MCF 10A (cell line): ENCODE results near the gene ACACA. TPM values are rescaled to one million over a fixed set of nuclear protein-coding genes. Genes with fewer than 3 reads are reported as not detected.

Source experiments
- BruUV-seq: library from RNA; stranded (reverse); fragments of 400-500 nt; replicated peaks from 2 replicates; lab custom pipeline; 2021; lab: Mats Ljungman, UMichigan
- CTCF ChIA-PET: fragments of 300-600 bp; sonication (Branson Sonifier 250); formaldehyde crosslinking; extraction: SDS; loops from one replicate; lab custom pipeline; 2021; ENCODE audit warnings: antibody characterized with exemption, inconsistent platforms; lab: Yijun Ruan, JAX
- POLR2A ChIA-PET: fragments of 300-600, 350-650 bp; sonication (Branson Sonifier 250); formaldehyde crosslinking; extraction: SDS; loops from one replicate; lab custom pipeline; 2020; ENCODE audit warnings: antibody characterized with exemption, inconsistent platforms; lab: Yijun Ruan, JAX
- DNase-seq: peaks from one replicate; pipeline ENCODE4 v3.0.0-alpha.2; 2018; ENCODE audit not compliant: unreplicated experiment
- H3K27ac Mint-ChIP-seq: one replicate; pipeline ENCODE4 v1.8.0; 2022; ENCODE audit warnings: mild to moderate bottlenecking, low read depth, mixed read lengths; ENCODE audit not compliant: unreplicated experiment
- H3K27me3 Mint-ChIP-seq: one replicate; pipeline ENCODE4 v1.8.0; 2022; ENCODE audit warnings: mixed read lengths; ENCODE audit not compliant: insufficient read depth, unreplicated experiment
- H3K36me3 Mint-ChIP-seq: one replicate; pipeline ENCODE4 v1.8.0; 2022; ENCODE audit warnings: mild to moderate bottlenecking, moderate library complexity, mixed read lengths; ENCODE audit not compliant: insufficient read depth, unreplicated experiment
- H3K4me1 Mint-ChIP-seq: one replicate; pipeline ENCODE4 v1.8.0; 2022; ENCODE audit warnings: mixed read lengths; ENCODE audit not compliant: insufficient read depth, unreplicated experiment
- H3K4me3 Mint-ChIP-seq: one replicate; pipeline ENCODE4 v1.8.0; 2022; ENCODE audit warnings: mild to moderate bottlenecking, moderate library complexity, mixed read lengths; ENCODE audit not compliant: unreplicated experiment
- H3K9me3 Mint-ChIP-seq: one replicate; pipeline ENCODE4 v1.8.0; 2022; ENCODE audit warnings: mixed read lengths; ENCODE audit not compliant: unreplicated experiment
- intact Hi-C: fragments of 100-400 bp; cut with micrococcal nuclease; formaldehyde crosslinking; loops from 2 replicates; pipeline ENCODE4 v1.14.1; 2022
- total RNA-seq: library from RNA; stranded (reverse); gene quantifications from 2 replicates; pipeline ENCODE4 v1.2.3, GENCODE V29; 2022
- TF ChIP-seq, protein P1 (sequence below): fragments of 200-600 bp; IDR thresholded peaks from one replicate; pipeline ENCODE4 v1.8.0; 2022; ENCODE audit warnings: antibody characterized with exemption, mild to moderate bottlenecking; ENCODE audit not compliant: unreplicated experiment

Gene ACACA
- total RNA-seq, 1 experiment from 2014 or later, result 100 TPM

- ChIA-PET POLR2A (interaction anchor here (1.1 kb wide), 1 partner anchor 42 kb away, joined by 4 read pairs; no protein-coding TSS in a partner anchor), CTCF (interaction anchor here (0.6 to 1.1 kb wide), 4 partner anchors 12 to 673 kb away, joined by 3 to 4 read pairs (median 3); no protein-coding TSS in a partner anchor)
- no peaks in the 10 kb centered on the region for H3K9me3 Mint-ChIP-seq
- DNase-seq, result no peak
- H3K27me3 Mint-ChIP-seq, result no peaks in the 10 kb centered on the region
- H3K27ac Mint-ChIP-seq, result peak overlapping the region; percentile 11
- intact Hi-C loops, result no loop called here
- H3K4me1 Mint-ChIP-seq, result peaks cover 6% of the 10 kb centered on the region
- peaks cover 69% of the 10 kb centered on the region for H3K36me3 Mint-ChIP-seq
- TF ChIP-seq, protein P1, sequence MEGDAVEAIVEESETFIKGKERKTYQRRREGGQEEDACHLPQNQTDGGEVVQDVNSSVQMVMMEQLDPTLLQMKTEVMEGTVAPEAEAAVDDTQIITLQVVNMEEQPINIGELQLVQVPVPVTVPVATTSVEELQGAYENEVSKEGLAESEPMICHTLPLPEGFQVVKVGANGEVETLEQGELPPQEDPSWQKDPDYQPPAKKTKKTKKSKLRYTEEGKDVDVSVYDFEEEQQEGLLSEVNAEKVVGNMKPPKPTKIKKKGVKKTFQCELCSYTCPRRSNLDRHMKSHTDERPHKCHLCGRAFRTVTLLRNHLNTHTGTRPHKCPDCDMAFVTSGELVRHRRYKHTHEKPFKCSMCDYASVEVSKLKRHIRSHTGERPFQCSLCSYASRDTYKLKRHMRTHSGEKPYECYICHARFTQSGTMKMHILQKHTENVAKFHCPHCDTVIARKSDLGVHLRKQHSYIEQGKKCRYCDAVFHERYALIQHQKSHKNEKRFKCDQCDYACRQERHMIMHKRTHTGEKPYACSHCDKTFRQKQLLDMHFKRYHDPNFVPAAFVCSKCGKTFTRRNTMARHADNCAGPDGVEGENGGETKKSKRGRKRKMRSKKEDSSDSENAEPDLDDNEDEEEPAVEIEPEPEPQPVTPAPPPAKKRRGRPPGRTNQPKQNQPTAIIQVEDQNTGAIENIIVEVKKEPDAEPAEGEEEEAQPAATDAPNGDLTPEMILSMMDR, result no peak
- H3K4me3 Mint-ChIP-seq, result no peak overlapping the region
- BruUV-seq, result no TSS peak
Measured at GRCh38 chr17:37318931-37319594, 87.6 kb downstream of the ACACA start.

DNA sequence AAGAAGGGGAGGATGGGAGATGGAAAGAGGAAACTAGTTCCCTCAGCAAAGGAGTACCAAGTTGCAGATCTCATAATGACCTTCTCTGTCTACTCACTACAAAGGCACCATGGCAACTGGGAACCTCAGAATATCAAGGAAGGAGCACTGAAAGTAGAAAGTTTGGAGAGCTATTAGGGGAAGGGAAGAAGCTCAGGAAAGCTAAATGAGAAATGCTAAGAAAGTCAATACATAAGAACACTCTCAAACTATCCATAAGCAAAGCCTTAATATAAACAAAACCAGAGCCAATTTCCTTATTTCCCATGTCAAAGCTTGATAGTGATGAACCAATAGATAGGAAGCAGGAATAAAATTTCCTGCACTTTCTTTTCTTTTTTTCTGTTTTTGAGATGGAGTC lies 88.8 kb downstream of the ACACA start:
- H3K4me1 Mint-ChIP-seq, result peaks cover 6% of the 10 kb centered on the region
- intact Hi-C loops, result no loop called here
- H3K9me3 Mint-ChIP-seq, result no peaks in the 10 kb centered on the region
- DNase-seq, result no peak
- H3K36me3 Mint-ChIP-seq, result peaks cover 67% of the 10 kb centered on the region
- TF ChIP-seq, protein P1, result no peak
- H3K27ac Mint-ChIP-seq, result no peak overlapping the region
- POLR2A ChIA-PET, result interaction anchor here (0.7 to 1.1 kb wide), 3 partner anchors 18 to 51 kb away, joined by 3 to 4 read pairs (median 3); no protein-coding TSS in a partner anchor
- CTCF ChIA-PET, result interaction anchor here (0.8 kb wide), 1 partner anchor 55 kb away, joined by 4 read pairs; no protein-coding TSS in a partner anchor
- H3K4me3 Mint-ChIP-seq, result no peak overlapping the region
- no TSS peak for BruUV-seq
- H3K27me3 Mint-ChIP-seq, result no peaks in the 10 kb centered on the region

DNA sequence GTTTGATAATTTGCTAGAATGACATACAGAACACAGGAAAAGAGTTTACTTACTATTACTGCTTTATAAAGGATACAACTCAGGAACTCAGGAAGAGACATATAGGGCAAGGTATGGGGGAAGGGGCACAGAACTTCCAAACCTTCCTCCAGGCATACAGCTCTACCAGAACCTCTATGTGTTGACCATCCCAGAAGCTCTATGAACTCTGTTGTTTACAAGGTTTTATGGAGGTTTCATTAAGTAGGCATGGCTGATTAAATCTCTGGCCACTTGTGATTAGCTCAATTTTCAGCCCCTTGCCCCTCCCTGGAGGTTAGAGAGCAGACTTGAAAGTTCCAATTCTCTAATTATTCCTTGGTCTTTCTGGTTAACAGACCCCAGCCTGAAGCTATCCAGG lies 91.0 kb downstream of the ACACA start:
- Mint-ChIP-seq H3K27me3 (no peaks in the 10 kb centered on the region), H3K36me3 (peaks cover 59% of the 10 kb centered on the region), H3K27ac (no peak overlapping the region), H3K4me3 (no peak overlapping the region), H3K4me1 (peaks cover 16% of the 10 kb centered on the region), H3K9me3 (no peaks in the 10 kb centered on the region)
- DNase-seq, result no peak
- intact Hi-C loops, result no loop called here
- ChIA-PET CTCF (interaction anchor here (0.5 to 1.5 kb wide), 3 partner anchors 8 to 58 kb away, joined by 3 to 4 read pairs (median 4); no protein-coding TSS in a partner anchor), POLR2A (interaction anchor here (0.7 to 1.6 kb wide), 2 partner anchors 9 to 43 kb away, joined by 3 read pairs; no protein-coding TSS in a partner anchor)
- TF ChIP-seq, protein P1, result no peak
- BruUV-seq, result no TSS peak

- TF ChIP-seq, protein P1, result no peak
- H3K27me3 Mint-ChIP-seq, result no peaks in the 10 kb centered on the region
- peaks cover 16% of the 10 kb centered on the region for H3K4me1 Mint-ChIP-seq
- intact Hi-C loops, result no loop called here
- H3K4me3 Mint-ChIP-seq, result no peak overlapping the region
- ChIA-PET CTCF (no interaction called here), POLR2A (interaction anchor here (1.5 kb wide), 1 partner anchor 18 kb away, joined by 3 read pairs; no protein-coding TSS in a partner anchor)
- H3K27ac Mint-ChIP-seq, result no peak overlapping the region
- no peaks in the 10 kb centered on the region for H3K9me3 Mint-ChIP-seq
- DNase-seq, result no peak
- peaks cover 38% of the 10 kb centered on the region for H3K36me3 Mint-ChIP-seq
- no TSS peak for BruUV-seq
Measured at GRCh38 chr17:37312137-37312923, 94.3 kb downstream of the ACACA start.
